ENCODE measurements around the gene SERINC2.

DNA sequence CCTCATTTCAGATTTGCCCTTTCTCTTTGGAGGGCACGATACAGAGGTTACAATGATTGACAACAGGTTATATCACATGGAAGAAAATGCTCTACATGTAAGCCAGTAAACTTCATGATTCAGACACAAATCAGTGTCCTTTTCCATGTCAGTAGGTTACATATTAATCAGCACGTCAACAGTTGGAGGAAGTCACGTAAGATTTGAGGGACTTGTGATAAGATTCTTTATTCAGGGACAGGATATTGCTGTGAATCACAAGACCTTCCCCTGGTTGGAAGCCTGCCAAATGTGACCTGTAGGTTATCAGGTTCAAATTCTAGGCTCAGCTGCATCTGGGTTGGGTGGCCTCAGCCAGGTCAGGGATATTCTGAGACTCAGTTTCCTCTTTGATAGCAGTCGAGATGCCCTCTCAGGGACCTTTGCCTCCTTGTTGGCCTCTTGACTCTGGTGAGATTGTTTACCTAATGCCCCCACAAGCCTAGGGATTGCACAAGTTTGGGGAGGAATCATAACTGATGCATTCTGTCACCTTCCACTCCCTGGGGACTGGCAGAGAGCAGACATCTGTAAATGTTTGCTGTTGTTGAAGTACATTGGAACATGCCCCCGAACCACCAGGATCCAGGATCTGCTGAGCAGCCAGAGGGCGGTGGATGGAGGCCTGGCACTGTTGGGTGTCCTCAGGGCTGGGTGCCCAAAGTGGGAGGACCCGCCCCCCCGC is 31.9 kb downstream of the SERINC2 start:
- no peak for TF ChIP-seq SUPT20H (IDR thresholded peaks at IDR 0.05; ENCODE audit: borderline replicate concordance, control insufficient read depth, low read depth, low read length)
- TF ChIP-seq NRF1 (conservative IDR thresholded peaks at IDR 0.05; ENCODE audit: low read depth, low read length), result no peak
- no peak for TF ChIP-seq EP300 (IDR thresholded peaks at IDR 0.05; ENCODE audit: borderline replicate concordance in 1 of 2, control insufficient read depth in 1 of 2, low read depth in 2 of 2, low read length in 2 of 2)
- no peak for TF ChIP-seq JUND (IDR thresholded peaks at IDR 0.05; ENCODE audit: low read depth, low read length)
- TF ChIP-seq, protein P1, sequence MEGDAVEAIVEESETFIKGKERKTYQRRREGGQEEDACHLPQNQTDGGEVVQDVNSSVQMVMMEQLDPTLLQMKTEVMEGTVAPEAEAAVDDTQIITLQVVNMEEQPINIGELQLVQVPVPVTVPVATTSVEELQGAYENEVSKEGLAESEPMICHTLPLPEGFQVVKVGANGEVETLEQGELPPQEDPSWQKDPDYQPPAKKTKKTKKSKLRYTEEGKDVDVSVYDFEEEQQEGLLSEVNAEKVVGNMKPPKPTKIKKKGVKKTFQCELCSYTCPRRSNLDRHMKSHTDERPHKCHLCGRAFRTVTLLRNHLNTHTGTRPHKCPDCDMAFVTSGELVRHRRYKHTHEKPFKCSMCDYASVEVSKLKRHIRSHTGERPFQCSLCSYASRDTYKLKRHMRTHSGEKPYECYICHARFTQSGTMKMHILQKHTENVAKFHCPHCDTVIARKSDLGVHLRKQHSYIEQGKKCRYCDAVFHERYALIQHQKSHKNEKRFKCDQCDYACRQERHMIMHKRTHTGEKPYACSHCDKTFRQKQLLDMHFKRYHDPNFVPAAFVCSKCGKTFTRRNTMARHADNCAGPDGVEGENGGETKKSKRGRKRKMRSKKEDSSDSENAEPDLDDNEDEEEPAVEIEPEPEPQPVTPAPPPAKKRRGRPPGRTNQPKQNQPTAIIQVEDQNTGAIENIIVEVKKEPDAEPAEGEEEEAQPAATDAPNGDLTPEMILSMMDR (IDR thresholded peaks at IDR 0.05 in 2 of 3, conservative IDR thresholded peaks at IDR 0.05 in 1 of 3; ENCODE audit: control insufficient read depth in 2 of 3, extremely low read depth in 1 of 3, insufficient read depth in 1 of 3, low read depth in 3 of 3, low read length in 3 of 3), result no peak
- no peak for TF ChIP-seq SMAD1 (IDR thresholded peaks at IDR 0.05; ENCODE audit: low read depth, partially characterized antibody)
